Suppressor macrophage treated with lipopolysaccharide for 4 hours (primary cell): Measurements from ENCODE around the gene STX16.
"Not testable (repeated sequence)": the region's sequence is repeated elsewhere in the genome, so short reads cannot be mapped to it uniquely, and the experiment has no call there.

ENCODE experiments used
- DNase-seq: peaks from one replicate; pipeline ENCODE4 v3.0.0-alpha.2; 2020

STX16 gene

GRCh38 chr20:58637466-58638213 lies 13.4 kb upstream of the STX16 start:
- no peak for DNase-seq

DNA sequence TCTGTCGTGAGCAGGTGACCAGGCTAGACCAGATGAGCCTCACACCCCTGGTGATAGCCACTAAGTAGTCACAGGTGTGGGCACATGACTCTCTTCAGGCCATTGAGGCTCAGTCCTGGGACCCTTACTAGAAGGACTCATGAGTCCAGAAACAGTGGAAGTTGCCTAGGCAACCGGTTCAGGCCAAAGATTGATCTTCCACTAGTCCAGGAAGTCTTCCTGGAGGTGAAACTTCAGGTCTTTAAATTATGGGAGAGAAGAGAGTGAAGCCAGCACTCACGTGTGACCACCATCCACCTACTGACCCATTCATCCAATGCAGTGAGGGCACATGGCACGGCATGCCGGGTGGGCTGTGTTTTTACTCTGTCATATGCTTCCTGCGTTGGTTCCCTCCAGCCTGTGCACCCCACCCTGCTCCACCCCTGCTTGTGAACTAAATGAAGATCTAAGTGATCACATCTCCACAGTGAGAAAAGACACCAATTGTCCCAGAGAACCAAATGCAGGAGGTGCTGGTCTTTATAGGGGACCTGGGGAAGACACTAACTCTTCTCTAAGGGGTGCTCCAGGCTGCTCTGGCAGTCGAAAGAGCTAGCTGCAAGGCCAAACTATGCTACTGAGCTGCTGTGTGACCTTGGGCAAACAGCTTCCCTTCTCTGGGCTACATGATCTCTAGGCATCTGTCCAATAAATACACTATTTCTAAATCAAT lies 12.5 kb upstream of the STX16 start:
- DNase-seq = no peak

DNA sequence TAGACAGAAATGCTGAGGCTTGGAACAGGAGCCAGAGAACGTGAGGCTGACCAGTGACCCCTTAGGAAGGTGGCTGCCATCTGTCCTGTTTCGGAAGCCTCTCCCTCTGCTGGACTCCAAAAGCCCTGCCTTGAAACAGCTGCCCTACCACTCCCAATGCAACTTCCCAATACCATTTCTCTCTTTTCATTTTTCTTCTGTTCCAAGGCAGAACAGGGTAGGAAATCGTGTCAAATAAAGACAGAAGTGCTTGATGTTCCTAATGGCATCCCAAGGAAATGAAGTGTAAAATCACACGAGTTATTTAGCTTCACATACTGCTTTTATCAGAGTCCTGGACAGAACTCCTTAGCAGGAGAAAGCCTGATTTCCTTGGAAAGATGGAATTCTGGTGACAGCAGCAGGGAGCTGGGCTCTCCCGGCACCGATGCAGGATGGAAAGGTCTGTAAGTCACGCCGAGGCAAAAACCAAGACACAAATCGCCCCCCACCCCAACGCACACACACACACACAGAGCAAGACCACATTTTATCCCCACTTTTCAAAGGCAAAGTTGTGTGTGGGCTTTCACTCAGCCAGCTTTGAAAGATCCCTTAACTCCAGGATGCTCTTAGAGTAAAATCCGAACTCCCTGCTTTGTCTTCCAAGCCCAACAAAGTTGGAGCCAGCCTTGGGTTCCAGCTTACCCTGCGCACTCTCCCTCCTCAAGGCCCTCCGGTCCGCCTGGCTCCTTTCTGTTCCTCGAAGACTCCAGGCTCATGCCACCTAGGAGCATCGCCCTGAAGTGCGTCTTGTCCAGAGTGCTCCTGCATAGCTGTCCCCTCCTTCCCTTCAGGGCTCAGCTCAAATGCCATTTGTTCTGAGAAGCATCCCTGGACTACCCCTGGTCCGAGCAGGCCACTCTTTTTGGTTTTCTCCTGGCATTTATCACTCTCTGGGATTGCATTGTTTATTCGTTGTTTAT lies 11.6 kb upstream of the STX16 start:
- DNase-seq = no peak

- no peak for DNase-seq
These were observed 10.6 kb upstream of the STX16 start for GRCh38 chr20:58640446-58640845.

DNA sequence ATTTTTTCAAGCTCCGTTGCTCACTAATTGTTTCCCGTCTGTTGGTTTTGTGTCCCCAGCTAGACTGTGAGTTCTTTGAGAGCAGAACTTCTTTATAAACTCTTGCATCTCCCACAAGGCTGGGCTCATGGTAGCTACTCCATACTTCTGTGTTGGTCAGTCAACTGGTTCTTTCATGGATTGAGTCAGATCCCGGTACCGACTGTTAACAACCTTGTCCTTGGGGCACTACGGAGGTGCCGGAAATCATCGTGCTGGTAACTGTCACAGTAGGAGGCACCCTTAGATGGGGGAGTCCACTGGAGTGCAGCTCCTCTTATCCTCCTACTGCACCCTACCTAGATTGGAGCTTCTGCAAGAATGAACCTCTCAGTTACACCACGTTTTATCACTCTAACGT lies 8.6 kb upstream of the STX16 start:
- no peak for DNase-seq

DNA sequence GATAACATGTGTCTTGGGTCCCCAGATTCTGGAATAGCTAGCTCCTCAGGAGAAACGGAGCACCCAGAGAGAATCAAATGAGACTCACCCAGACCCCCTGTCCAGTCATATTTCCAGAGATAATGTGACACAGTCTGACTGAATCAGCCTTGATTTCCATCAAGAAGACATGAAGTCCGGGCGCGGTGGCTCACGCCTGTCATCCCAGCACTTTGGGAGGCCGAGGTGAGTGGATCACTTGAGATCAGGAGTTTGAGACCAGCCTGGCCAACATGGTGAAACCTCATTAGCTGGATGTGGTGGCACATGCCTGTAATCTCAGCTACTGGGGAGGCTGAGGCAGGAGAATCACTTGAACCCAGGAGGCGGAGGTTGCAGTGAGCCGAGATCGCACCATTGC lies 8.2 kb upstream of the STX16 start:
- not testable (repeated sequence) for DNase-seq

- no peak for DNase-seq
These were observed 5.6 kb upstream of the STX16 start for GRCh38 chr20:58645412-58645968.

GRCh38 chr20:58646257-58646656 lies 4.8 kb upstream of the STX16 start:
- DNase-seq = no peak

GRCh38 chr20:58646703-58647102 lies 4.4 kb upstream of the STX16 start:
- DNase-seq = no peak

- DNase-seq = no peak
These were observed 3.8 kb upstream of the STX16 start for GRCh38 chr20:58647162-58647795.

- no peak for DNase-seq
These were observed 3.1 kb upstream of the STX16 start for GRCh38 chr20:58647796-58648501.

DNA sequence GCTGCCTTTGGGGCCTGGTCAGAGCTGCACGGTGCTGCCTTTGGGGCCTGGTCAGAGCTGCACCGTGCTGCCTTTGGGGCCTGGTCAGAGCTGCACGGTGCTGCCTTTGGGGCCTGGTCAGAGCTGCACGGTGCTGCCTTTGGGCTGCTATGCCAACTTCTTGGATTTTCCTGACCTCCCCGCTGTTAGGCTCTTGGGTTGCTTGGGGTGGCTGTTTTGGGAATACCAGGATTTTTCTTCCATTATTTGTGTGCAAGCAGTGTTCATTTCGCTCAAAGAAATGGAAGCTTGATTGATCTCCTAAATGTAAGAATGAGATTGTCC lies 2.6 kb upstream of the STX16 start:
- not testable (repeated sequence) for DNase-seq

DNA sequence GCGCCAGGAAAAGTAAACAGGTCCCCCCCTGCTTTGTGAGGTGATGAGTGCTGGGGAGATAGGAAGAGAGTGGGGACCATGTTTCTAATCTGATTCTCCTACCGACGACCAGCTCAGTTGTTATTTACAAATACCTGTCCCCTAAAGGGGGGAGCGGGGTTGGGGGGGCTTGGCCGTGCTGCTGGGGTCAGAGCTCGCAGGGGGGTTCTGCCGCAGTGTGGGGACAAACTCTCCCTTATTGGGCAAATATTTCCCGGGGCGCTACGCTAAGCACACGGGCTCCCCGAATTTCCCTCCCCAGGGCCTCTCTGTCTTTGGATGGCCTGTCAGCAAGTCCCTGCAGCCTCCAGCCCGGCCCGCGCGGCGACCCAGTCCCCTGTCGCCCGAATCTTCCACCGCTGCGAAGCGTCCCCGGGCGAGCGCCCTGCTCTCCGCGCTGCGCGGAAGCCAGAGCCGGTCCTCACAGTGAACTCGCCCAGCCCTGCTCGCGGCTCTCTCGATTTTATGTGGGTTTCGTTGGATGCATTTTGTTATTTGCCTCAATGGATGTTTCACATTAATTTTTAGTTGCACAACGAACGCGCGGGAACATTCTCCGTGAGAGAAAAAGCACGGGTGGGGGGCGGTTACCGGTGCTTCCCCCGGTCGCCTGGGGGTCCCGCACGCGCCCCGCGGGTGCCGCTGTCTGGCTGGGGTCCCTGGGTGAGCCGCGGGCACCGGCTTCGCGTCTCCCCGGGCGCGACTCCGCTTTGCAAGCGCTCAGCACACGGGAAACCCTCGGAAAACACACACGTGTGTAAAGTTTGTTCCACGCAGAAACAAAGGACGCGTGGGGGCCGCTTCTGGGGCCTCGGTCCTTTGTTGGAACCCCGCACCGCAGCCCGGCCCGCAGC lies 1.5 kb upstream of the STX16 start:
- DNase-seq = peak; percentile 24

DNA sequence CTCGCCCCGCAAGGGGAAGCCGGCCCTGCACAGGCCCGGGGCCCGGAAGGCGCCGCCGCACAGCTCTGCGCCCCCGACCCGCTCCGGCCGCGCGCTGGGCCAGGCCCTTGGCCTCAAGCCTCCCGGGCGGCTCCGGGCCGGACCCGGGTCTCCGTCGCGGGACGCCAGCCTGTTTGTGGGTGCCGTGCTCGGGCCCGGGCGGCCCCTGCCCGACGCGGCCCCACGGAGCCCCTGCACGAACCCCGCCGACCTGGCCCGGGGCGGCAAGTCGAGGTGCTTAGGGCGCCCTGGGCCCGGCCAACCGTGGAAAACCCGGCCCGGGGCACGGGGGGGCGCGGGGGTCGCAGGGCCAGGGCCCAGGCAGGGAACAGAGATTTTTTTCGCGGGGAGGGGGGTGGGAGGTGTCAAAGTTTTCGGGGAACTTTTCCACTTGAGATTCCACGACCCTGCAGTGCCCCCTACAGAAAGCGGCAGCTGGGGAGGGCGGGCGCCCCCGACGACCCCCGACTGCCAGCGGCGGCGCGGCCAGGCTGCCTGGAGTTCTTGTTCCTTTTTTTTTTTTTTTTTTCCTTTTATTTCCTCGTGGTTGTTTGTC lies 805 bp upstream of the STX16 start:
- peak; percentile 30 for DNase-seq

DNA sequence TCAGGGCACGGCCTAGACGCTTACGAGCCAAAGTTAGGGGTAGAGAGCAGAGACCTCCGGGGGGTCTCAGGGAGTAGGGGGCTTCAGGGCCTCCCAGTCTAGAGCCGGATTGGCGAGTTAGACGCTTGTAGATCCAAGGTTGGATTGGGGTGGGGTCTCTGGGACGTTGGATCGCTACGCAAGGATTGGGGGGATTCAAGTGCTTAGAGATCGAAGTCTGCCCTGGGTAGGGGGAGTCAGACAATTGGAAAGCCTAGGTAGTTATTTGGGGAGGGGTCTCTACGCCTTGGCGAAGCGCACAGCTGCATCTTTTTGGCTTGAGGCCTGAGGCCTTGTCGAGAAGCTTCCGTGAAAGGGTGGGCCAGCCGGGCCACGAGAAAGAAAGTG lies 469 bp downstream of the STX16 start:
- DNase-seq = no peak

GRCh38 chr20:58651946-58652605 lies 993 bp downstream of the STX16 start:
- peak; percentile 94 for DNase-seq

GRCh38 chr20:58652606-58653294 lies 1.7 kb downstream of the STX16 start:
- DNase-seq = peak; percentile 23

- no peak for DNase-seq
These were observed 3.3 kb downstream of the STX16 start for GRCh38 chr20:58654337-58654736.
